Ecto neural progenitor cell (in vitro differentiated cells): ENCODE measurements around the gene PTPRG.

Experiments used
- DNase-seq: peaks from one replicate; pipeline ENCODE4 v3.0.0-alpha.2; 2018; ENCODE audit warnings: low spot score

Gene PTPRG

DNA sequence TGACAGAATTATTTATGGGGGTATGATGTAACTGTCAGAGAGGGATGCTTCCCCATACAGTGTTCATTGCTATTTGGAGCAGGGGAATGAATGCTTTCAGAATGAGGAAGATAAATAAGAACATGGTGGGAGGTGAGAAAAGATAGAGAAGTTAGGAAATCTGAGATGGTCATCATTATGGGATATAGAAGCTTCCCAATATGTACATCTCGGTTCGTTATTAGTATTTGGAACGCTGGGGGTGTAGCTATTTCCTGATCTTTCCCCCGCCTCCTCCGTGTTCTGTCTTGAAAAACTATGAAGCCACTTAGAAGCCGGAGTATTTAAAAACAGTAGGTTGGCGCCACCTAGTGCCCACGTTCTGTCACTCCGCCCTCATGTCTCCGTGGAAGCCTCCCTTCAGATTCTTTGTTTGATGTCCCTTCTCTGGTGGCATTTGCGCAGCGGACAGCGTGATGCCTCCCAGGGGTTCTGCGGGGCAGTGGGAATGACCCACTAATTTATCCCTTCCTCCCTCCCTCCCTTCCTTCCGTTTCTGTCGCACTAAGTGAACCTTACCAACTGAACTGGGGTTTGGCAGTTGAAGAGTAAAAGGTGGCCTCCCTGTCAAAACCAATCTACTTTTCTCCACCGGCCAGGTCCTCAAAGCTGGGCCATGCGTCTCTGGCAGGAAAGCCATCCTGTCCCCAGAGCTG, 627.5 kb downstream of the PTPRG start:
- DNase-seq: peak; percentile 79

GRCh38 chr3:62189376-62189698, 628.0 kb downstream of the PTPRG start:
- no peak for DNase-seq

DNA sequence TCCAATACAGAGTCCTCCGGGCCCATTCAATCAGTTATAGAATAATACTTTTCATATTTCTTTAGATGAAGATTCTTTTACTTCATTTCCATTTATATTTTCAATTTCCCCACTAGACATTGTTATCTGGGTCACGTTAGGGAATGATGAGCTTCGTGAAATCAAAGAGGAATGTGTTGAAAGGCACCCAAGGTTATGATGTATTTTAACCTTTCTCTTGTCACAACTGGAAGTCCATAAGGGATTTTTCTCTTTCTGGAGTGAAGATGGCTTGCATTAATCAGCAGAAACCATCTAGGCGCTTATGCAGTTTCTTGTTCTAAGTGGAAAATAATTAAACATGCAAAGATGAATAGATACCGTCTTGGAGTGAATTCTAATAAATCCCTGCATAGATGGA, 631.5 kb downstream of the PTPRG start:
- no peak for DNase-seq

DNA sequence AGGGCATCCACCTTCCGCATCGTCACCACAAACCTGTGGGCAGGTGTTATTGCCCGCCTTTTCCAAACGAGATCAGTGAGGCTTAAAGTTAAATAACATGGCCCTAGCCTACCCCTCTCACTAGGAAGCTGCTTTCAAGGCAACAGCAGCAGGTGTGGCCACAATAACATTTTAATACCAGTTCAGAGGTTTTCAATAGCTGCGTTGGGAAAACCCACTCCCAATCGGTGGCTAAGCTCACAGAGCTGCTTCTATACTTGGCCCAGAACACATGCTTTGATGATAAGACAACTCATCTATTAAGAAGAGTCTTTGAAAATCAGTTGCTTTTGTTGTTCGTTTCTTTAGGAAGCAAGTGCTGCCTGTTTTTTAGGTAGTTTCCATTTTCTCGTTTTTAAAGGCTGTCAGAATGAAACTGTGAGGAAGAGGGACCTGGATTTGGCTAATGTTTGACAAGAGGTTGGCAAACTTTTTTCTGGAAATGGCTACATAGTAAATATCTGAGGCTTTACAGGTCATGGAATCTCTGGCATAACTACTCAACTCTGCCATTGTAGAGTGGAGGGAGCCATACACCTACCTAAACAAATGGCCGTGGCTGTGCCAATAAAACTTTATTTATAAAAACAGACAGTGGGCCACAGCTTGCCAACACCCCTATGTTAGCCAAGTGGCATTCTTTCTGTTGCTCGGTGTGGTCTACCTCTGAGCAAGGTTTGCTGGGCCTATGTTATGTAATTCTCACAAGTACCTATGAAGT, 632.4 kb downstream of the PTPRG start:
- DNase-seq: no peak

DNA sequence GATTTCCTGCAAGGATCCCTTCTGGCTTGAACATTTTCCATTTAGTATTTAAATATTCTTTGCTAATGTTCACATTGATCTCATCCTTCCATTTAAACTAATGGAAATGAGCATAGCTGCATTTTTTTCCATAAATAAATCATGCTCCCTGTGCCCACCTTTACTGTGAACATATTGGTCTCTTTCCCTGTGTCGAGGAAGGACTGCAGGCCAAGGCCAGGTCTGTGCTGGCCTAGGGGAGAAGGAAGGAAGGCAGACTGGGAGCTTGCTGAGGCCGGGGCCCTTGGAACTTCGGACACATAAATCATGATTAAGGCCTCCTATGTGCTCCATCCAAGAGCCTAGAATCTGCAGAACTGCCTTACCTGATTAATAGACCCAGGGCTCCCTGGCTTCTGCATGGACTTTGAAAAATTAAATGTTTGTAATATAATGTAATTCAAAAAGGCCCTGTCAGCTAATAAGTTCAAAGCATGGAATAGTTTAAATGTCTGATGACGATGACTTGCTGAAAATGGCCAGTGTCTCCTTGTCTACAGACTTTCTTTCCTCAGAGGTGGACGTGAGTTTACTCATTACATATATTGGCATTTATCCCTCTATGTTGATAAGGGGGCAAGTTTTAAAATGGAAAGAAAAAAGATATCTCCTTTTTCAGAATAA, 636.1 kb downstream of the PTPRG start:
- DNase-seq: no peak

GRCh38 chr3:62199126-62199525, 637.8 kb downstream of the PTPRG start:
- no peak for DNase-seq

- DNase-seq: no peak
These were observed 640.2 kb downstream of the PTPRG start for GRCh38 chr3:62201438-62202035.

GRCh38 chr3:62203152-62203551, 641.8 kb downstream of the PTPRG start:
- no peak for DNase-seq

DNA sequence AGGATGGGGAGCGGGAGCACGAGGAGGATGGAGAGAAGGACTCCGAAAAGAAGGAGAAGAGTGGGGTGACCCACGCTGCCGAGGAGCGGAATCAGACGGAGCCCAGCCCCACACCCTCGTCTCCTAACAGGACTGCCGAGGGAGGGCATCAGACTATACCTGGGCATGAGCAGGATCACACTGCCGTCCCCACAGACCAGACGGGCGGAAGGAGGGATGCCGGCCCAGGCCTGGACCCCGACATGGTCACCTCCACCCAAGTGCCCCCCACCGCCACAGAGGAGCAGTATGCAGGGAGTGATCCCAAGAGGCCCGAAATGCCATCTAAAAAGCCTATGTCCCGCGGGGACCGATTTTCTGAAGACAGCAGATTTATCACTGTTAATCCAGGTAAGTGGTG, 642.2 kb downstream of the PTPRG start:
- DNase-seq: no peak

DNA sequence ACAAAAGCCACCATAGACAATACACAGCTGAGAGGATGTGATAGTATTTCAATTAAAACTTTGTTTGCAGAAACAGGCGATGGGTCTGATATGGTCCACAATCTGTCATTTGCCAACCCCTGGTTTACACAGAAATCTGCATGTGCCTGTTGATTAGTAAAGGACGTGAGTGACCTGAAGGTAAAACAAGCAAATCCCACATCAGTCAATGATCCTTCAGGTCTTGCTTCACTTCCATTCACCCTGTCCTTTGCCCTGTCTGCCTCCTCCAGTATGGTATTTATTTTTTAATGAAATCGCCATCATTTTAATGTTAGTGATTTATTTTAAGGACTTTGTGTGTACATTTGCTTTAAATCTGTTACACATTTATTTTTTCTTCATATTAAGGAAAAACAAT, 645.8 kb downstream of the PTPRG start:
- DNase-seq: no peak

GRCh38 chr3:62208385-62208784, 647.0 kb downstream of the PTPRG start:
- DNase-seq: no peak

DNA sequence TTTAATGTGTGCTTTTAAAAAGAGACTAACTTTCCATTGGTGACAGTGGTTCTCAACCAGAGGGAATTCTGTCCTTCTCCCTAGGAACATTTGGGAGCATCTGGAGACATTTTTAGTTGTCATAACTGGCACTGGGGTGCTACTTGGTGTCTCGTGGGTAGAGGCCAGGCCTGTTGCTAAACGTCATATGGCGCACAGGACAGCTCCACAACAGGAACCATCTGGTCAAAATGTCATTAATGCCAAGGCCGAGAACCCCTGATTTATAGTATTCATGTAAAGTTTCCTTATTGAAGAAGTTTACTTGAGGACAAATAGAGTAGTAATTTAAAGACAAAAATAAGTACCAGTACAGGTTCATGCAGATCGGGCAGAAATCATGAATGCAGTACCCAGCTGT, 647.7 kb downstream of the PTPRG start:
- no peak for DNase-seq

- DNase-seq: no peak
These were observed 648.6 kb downstream of the PTPRG start for GRCh38 chr3:62210011-62210410.

- no peak for DNase-seq
These were observed 650.5 kb downstream of the PTPRG start for GRCh38 chr3:62211675-62212429.

DNA sequence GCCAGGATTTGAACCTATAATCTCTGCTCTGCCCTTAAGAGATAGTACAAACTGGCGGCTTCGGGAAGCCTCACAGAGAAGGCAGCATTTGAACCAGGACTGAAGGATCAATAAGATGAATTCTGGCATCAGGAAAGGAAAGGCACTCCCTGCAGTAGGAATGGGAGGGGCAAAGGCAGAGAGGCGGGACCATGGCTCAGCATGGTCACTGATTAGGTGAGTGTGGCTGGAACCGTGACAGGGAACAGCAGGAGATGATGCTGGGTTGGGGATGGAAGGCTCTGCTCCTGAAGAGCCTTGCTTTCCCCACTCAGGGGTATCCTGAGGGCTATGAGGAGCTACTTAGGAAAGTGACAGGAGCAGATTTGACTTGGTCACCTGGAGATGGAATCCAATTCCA, 653.5 kb downstream of the PTPRG start:
- DNase-seq: no peak

GRCh38 chr3:62220616-62221015, 659.2 kb downstream of the PTPRG start:
- DNase-seq: no peak

DNA sequence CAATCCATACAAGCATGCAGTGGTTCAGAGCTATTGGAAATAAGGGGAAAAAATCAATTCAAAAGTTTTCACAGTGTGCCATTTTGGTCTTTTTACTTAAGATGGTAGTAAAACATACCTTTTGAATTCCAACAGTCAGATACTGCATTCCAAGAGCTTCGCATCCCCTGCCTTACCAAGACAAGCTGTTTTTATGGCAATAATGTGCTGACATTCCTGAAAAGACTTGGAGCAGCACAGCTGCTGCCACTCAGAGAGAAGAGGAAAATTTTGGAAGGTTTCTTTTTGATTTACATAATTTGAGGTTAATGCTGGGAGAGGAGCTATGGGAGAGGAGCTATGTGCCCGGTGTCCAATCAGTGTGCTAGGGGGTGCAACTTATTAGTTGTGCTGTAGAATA, 663.7 kb downstream of the PTPRG start:
- no peak for DNase-seq

GRCh38 chr3:62226601-62227339, 665.4 kb downstream of the PTPRG start:
- no peak for DNase-seq

DNA sequence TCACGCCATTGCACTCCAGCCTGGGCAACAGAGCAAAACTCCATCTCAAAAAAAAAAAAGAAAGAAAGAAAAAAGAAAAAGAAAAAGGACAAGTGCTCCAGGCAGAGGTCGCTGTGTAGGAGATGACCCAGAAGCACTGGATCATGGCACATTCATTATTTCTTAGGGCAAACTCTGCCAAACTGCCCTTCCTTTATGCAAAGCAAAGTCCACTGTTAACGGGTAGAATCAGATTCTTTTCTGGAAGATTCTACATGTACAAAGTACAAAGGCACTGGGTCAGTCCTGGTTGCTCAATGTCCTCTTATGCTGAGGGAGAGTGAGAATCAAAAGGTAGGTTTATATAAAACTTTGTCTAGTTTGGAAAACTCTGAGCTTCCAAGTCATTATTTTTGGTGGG, 667.1 kb downstream of the PTPRG start:
- DNase-seq: no peak

GRCh38 chr3:62229211-62229610, 667.8 kb downstream of the PTPRG start:
- DNase-seq: no peak

GRCh38 chr3:62229908-62230307, 668.5 kb downstream of the PTPRG start:
- DNase-seq: no peak

DNA sequence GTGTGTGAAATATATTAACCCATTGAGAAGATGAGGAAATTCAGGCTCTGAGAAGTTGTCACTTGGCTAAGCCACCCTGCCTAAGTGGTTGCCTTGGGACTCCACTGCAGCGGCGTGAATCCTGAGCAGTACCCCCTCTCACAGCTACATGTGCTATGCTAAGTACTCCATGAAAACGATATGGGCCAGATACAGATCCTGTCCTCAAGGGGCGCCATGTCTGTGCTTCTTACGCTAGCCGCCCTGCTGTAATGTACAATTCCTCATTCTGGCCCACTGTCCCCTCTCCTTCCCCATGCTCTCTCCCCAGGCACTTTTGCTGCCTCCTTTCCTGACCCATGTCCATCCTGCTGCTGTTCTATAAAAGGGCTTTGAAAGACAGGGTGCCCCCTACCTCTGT, 671.7 kb downstream of the PTPRG start:
- no peak for DNase-seq
